ENCODE measurements around the gene ANKRD17.
A peak's percentile ranks its signal among the peaks of the same experiment; 100 is the strongest.

The ANKRD17 gene

DNA sequence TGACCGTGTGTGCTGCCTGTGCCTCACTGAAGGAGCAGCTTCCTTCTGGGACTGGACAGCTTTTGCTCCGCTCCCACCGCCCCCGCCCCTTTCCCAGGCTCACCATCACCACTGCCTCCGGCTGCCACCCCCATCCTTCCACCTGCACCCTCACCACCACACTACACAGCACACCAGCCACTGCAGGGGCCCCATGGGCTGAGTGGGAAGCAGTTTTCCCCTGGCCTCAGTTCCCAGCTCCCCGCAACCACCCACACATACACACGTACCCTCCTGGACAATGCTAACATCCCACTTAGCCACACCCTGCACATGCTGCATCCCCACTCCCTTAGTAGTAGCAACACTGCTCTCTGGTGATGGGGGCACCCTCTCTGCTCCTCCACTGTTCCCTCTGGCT is 159.5 kb downstream of the ANKRD17 start:
- no peak for FAIRE-seq

DNA sequence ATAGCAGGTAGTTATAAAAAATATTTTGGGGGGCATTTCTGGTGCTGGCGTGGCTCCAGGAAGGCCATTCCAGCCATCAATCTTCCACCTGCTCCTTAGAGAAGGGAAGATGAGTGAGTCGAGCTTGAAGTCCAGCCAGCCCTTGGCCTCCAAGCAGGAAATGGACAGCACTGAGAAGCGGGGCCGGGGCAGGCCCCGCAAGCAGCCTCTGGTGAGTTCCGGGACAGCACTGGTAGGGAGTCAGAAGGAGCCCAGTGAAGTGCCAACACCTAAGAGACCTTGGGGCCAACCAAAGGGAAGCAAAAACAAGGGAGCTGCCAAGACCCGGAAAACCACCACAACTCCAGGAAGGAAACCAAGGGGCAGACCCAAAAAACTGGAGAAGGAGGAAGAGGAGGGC is 159.9 kb downstream of the ANKRD17 start:
- FAIRE-seq = no peak

DNA sequence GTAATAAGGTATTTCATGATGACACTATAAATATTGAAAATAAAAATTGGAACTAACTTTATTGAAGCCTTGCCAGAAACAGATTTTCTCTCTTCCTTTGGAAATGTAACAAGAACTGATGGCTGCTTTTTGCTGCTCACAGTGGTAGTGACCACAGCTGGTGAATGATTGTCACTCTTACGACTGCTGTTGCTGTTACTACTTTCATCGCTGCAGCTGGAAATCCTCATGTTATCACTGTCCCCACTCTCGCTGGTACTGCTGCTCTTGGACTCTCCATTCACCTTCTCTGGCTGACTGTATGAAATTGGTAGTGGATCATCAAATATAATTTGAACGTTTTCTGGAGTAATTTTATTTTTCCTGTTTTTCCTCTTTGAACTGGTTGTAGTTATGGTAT is 160.6 kb downstream of the ANKRD17 start:
- no peak for FAIRE-seq

DNA sequence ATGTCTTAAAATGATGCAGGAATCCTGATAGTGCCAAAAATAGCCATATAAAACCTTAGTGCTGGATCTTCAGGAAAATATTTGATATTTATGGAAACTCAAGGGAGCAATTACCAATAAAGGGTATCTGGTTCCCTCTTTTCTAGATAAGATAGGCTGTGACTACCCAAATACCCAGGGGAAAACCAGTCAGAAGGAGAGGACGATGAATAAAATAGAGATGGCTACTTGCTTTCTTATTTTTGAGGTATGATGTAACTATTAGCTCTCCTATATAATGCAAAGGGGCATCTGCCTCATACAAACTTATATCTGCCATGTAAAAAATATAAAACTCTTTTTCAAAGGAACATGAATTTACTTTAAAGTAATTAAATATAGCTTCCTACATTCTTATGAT is 165.7 kb downstream of the ANKRD17 start:
- no peak for FAIRE-seq

DNA sequence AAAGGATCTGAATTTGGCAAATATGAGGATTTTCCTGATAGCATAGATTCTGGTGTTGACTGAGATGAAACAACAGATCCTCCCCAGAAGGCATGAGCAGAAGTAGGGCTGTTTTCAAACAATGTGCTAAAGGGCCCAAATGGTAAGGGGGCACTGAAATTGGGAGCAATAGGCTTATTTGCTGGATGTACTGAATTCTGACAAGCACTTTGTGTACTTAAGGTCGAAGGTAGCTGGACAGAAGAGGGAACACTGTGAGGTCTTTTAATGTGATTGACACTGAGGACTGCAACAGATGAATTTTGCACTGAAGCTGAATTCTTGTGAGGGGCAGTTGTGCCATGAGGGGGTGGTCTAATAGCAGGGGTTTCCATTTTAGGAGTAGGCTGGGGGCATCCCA is 167.9 kb downstream of the ANKRD17 start:
- FAIRE-seq = no peak

DNA sequence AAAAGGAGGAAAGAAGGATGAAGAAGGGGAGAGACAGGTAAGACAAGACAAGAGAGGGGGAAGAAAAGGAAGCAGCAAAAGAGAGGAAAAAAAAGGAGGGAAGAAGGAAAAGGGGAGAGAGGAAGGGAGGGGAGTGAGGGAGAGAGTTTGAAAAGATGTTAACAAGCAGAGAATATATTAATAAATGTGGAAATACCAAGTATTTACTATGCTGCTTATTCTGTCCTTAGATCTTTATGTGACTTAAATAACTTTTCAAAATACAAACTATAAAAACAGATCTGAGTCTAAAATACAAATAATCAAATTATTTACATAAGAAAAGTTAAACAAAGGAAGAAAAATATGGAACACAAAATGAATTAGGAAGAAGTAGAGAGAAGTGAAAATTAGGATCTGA is 170.7 kb downstream of the ANKRD17 start:
- FAIRE-seq = no peak

DNA sequence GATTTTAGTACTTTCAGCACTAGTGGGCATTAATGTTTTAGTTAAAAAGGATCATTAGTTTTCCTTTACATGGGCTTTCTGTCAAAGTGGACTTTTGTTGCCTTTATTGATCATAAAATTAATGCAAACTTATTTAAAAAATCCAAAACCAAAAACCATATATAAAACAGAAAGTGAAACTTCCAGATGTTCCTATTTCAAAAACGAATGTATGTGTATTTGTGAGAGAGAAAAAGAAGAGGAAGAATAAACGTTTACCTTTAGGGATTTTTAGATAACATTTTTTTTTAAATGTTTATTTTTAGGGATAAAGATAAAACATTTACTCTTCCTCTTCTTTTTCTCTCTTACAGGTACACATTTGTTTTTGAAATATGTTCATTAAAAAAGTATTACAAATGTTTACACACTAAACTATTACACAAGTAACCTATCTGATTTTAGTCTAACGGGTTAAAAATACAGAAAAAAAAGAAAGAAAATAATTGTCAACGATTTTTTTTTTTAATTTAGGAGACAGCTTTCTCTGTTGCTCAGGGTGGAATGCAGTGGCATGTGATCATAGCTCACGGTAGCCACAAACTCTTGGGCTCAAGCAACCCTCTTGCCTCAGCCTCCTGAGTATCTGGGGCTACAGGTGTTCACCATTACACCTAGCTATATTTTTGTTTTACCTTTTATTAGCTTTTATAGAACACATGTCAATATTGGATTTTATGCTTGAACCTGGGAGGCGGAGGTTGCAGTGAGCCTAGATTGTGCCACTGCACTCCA is 172.3 kb downstream of the ANKRD17 start:
- FAIRE-seq = peak; percentile 76

DNA sequence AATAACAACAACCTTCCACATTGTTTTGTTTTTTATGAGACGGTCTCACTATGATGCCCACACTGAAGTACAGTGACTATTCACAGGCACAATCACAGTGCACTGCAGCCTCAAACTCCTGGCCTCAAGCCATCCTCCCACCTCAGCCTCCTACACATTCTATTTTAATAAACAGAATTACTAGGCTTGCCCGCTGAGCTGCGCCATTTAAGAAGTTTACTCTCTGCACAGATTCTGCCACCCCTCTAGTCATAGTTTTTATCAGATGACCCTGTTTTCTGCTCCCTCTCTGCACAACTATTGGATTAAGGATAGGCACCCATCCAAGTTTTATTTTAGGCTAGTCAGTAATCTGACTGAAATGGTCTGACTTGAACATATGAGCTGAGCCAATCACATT is 177.8 kb downstream of the ANKRD17 start:
- FAIRE-seq = no peak

DNA sequence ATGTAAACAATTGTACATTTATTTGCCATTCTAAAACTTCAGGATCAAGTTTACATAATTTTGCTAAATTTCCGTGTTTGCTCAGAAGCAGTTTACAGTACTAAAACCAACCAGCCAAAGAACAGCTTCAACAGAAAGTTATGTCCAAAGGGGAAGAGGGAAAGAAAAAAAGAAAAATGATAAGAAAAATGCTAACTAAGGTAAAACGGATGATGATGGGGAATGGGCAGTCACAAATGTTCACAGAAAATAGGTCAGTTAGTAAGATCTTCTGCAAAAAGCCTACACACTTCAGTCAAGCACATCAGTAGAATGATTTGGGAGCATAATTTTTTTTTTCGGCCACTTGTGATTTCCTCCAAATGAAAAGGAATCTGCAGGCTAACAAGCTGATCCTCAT is 182.8 kb downstream of the ANKRD17 start:
- no peak for FAIRE-seq

DNA sequence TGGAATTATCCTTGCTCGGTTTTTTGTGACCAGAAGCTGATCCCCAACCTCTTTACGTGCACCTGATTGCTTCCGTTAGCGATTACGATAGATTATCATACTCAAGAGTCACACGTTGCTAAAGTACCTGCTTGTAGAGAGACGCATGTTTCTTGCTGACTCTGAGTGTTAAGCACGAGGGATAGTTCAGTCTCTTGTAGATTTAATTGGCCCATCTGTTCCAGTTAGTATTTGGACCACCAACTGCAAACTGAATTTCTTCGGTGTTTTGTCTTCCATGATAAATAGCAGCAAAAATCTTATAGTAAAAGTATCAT is 188.6 kb downstream of the ANKRD17 start:
- peak; percentile 75 for FAIRE-seq

DNA sequence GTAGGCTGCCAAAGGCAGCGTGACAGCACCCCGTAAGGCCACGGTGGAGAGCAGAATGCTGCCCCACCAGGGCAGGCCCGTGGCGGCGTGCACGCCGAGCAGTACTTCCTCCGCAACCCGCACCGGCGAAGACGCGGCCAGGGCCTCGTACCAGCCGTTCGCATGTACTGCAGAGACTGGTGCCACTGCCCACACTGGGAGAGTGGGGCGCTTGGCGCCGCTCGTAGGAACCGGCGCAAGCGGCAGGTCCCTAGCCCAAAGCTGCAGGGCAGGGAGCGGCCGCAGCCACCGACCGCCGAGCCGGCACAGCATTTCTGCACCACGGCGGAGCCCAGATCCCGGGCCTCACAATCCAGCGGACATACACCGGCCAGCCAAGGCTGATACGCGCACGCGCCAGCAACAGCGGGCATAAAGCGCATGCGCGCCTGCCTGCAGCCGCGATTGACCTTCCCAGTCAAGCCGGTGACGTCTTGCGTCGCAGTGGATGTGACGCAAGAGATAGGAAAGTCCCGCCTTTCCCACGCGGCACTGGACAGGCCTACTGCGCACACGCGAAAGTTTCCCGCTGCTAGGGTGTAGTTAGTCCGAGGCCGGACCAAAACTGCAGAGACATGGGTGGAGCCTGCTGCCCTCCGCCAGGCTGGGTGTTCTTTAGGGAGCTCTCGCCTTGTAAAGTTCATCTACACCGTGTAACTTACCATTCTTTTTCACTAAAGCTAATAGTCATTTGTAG is 189.1 kb downstream of the ANKRD17 start, which contains the start of gene COX18:
Gene COX18 (minus strand): TSS at position 379 of the 736 bp plus-strand sequence. CDS start 67 bp downstream, at position 312.
- FAIRE-seq = peak; percentile 86

DNA sequence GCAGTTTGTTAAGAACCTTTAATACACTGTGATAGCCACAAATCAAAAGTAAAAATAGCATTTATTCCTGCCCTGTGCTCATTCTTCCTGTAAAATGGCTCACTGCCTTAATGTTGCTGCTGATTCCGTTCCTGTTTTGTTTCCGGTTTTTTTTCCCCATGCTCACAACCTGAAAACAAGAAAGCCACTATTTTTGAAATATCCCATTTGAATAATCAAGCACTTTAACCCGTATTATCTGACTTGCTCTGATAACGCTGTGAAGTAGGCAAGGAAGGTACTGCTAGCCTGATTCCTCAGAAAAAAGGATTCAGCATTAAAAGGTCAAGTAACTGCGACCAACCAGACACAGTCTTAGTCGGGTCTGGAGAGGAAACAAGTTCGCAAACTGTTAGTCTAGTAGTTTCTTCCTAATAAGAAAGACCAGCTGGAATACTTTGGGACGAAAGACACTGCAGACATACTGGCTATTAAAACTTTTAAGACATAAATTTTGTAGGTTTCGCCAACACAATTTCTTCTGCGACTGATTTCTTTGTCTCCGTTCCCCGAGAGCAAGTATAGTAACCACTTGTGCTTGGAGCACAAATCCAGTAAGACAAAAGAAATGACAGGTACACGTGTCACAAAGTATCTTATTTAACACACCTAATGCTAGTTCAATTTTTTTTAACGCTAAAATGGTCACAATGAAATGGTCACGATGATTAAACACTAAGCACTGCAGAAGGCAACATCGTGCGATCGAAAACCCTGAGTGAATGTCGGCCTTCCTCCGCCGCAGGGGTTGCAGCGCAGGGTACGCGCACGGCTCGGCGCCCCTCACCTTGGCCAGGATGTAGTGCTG is 189.9 kb downstream of the ANKRD17 start:
- FAIRE-seq = peak; percentile 73

DNA sequence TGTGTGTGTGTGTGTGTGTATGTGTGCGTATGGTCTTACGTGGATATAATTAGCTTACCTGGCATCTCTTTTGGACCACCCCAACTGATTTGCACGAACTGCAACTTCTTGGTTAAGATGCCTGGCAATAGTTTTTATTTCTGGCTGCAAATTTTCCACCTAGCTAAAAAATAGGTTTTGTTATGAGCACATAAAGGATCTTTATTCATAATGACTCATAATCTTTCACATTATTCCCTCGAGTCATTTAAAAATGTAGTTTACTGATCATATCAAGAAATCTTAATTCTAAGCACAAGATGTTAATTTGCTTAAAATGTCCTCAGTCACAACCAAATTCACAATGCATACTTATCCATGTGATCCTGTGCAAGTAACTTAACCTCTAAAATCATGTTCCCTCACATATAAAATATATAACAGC is 190.6 kb downstream of the ANKRD17 start:
- no peak for FAIRE-seq

DNA sequence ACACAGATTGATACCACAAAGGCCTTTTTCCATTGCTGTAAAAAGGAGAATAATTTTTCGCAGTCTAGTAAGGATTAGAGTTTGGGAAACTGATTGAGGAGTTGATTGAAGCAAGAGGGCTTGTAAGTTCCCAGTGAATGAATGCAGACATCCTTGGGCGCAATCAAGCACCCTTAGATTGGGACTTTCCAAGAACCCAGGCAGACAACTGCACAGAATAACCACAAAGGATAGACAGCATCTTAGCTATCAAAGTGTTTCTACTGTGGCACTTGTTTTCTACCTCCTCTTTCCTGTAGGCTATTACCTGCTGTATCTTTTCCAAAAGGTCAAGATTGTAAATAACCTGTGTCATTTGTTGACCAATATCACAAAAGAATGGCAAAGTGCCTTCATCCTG is 191.7 kb downstream of the ANKRD17 start:
- FAIRE-seq = no peak

DNA sequence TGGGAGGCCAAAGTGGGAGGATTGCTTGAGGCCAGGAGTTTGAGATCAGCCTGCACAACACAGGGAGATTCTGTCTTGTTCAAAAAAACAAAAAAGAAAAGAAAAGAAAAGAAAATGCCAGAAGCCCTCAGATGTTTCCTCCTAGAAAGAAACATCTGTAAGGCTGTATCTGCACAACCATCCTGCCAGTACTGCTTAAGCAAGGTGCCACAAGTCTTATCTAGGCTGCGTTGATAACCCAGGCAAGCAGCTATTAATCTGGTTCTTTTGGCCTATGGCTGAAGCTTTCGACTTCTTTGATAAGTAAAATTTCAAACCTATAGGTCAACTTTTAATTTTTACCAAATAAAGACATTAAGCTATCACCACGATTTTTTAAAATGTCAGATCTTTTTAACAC is 192.2 kb downstream of the ANKRD17 start:
- FAIRE-seq = no peak

DNA sequence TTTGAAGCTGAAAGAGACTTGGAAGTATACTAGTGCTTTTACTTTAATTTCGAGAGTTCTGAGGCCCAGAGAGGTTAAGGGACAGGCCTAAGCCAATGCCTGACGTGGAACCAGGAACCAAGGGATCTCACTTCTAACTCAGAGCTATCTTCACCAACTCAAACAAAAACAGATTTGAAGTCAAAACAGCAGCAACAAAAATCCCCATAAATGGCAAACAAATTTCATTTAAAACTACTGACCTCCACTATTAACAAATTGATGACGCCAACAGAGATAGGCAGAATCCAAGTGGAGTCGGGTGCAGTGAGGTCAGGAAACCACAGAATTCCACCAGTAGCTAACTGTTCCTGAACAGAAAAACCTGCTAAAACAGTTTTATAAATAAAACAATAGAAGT is 194.1 kb downstream of the ANKRD17 start:
- no peak for FAIRE-seq

DNA sequence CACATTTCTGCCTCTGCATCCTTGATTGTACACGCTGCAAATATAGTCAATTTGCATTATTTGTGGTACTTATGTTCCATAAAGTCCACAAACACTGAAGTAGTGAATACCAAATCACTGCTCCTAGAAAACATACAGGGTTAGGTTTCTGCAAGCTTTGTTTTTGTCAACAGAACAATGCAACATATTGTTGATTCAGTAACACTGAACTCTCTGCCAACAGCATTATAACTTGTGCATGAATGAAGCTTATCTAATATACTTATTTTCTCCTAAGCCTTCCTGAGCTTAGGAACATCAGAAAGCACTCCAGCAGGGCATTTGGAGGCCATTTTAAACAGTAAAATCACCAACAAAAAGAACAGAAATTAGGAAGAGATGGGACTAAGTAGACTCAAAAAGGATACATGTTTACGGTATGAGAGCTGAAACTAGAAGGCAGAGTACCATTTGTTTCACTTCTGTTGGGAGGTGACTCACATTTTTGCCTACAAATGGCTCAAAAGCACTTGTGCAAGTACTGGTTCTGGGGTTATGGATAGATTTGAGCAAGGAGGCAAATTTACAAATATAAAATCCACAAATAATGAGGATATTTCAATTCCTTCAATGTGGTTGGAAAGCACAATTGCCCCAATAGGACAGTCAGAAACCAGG is 203.2 kb downstream of the ANKRD17 start:
- FAIRE-seq = no peak

DNA sequence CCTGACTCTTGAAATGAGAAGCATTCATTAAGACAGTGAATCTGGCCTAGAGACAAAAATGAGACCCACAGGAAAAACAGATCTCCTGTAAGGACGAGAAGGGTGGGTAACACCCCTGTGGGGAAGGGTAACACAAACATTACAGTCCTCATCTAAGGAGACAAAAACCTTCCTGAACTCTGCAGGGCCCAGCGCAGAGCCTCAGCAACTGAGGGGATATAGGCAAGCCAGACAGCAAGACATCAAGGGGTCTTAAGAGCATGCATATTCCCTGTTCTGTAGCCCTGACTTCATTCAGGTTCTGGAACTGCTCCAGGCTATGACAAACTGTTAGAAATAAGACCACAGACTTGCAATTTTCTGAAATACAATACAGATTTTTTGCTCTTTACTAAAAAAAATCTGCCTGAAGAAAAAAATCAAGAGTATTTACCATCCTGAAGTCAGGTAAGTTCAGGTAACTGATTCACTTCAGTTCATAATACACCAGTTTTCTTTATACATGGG is 204.6 kb downstream of the ANKRD17 start:
- FAIRE-seq = no peak

DNA sequence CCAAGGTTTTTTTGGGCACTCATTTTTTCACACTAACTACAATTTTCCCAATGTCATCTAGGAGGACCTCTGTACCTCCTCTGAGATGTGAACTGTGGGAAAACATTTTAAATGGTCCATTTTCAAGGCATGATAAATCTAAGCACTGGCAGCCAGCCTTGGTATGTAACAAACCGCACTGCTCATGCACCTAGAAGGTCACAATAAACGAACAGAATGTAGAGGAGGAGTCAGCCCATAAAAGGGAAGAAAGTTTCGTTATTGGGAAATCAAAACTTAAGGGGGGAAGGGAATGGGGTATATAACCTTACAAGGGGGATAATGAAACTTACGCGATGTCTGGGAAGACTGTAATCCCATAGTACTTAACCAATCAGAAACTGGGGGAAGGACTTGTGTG is 205.5 kb downstream of the ANKRD17 start:
- no peak for FAIRE-seq

DNA sequence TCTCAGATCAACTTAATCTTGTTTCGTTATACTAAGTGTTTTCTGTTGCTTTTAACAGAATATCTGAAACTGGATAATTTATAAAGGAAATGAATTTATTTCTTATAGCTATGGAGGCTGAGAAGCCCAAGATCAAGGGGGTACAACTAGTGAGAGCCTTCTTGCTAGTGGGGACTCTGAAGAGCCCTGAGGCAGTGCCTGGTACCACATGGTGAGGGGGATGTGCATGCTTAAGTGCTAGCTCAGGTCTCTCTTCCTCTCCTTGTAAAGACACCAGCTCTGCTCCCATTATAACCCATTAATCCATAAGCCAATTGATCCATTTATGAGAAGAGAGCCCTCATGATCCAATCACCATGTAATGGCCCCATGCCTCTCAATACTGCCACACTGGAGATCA is 207.0 kb downstream of the ANKRD17 start:
- no peak for FAIRE-seq

DNA sequence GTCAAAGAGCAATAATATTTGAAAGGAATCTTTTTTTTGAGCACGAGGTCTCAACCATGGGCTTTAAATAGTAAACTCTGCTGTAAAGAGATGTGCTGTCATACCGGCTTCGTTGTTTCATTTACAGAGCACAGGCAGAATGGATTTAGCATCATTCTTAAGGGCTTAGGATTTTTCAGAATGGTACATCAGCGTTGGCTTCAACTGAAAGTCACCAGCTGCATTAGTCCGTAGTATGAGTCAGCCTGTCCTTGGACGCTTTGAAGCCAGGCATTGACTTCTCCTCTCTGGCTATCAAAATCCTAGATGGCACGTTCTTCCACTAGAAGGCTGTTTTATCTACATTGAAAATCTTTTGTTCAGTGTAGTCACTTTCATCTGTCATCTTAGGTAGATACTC is 212.7 kb downstream of the ANKRD17 start:
- no peak for FAIRE-seq

DNA sequence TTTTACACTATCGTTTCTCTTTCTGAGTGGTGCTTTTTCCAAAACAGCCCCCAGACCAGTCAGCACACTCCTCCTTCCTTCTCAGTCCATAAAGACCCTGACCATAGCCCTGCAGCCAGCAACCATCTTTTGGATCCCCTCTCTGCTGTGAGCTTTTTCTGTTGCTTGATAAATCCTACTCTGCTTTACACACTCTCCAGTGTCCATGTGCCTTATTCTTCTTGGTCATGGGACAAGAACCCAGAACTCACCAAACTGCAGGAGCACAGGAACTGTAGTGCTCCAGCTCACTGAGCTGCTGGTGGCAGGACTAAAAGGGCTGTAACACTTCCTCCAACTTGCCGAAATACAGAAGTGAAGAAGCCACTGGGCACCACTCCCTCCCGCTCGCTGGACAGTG is 221.5 kb downstream of the ANKRD17 start:
- no peak for FAIRE-seq

DNA sequence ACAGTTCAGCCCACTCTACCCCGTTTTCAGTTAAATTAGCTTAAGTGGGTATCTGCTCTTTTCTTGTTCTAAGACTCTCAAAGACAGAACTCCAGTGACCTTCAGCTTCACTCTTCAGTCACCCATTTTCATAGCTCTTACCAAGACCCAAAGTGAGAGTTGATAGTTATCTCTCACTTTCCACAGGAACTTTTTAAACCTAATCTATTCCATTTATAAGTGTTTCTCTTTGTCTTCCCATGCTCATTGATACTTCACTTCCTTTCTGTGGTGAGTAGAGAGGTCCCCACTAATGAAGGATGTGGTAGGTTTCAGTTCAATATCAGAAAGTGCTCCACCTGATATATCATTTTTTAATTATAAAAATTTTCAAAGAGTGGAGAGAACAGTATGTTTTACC is 222.5 kb downstream of the ANKRD17 start:
- no peak for FAIRE-seq
